ENCODE data around the gene ARSB.

Gene ARSB

DNA sequence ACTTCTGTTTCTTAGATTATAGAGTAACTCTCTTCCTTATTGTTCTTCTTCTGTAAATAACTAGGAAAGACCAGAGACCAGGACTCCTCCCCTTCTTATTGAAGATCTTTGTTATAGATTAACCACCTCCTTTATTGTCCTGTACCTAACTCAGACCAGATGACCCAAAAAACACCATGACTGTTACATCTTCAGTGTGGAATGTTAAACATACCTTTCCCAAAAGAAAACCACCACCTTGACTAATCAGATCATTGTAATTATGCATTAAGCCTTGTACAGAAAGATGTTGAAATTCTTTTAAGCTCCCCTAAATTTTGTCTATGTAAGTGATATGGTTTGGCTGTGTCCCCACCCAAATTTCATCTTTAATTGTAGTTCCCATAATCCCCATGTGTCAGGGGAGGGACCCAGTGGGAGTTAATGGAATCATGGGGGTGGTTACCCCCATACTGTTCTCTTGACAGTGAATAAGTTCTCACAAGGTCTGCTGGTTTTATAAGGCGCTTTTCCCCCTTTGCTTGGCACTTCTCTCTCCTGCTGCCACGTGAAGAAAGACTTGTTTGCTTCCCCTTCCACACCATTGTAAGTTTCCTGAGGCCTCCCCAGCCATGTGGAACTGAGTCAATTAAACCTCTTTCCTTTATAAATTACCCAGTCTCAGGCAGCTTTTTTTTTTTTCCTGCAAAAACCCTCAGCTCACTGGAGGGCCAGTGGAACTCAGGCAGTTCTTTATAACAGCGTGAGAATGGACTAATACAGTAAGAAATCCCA, 26.3 kb downstream of the ARSB start:
- Histone ChIP-seq H3K36me3 (ENCODE audit: control insufficient read depth, insufficient read depth, low read length) (peaks cover 11% of the 10 kb centered on the region), H3K27me3 (replicated peaks; ENCODE audit: control insufficient read depth, insufficient read depth, low read length, poor library complexity, severe bottlenecking) (no peaks in the 10 kb centered on the region), H3K9me3 (ENCODE audit: control insufficient read depth, low read length) (no peaks in the 10 kb centered on the region), H3K4me1 (ENCODE audit: control insufficient read depth, insufficient read depth, low read length, poor library complexity, severe bottlenecking) (no peaks in the 10 kb centered on the region), H3K4me3 (ENCODE audit: insufficient read depth, low read depth, low read length, poor library complexity, severe bottlenecking) (no peak overlapping the region), H3K27ac (ENCODE audit: insufficient read depth, low read length, poor library complexity, severe bottlenecking) (no peak overlapping the region)
- DNase-seq: no peak

DNA sequence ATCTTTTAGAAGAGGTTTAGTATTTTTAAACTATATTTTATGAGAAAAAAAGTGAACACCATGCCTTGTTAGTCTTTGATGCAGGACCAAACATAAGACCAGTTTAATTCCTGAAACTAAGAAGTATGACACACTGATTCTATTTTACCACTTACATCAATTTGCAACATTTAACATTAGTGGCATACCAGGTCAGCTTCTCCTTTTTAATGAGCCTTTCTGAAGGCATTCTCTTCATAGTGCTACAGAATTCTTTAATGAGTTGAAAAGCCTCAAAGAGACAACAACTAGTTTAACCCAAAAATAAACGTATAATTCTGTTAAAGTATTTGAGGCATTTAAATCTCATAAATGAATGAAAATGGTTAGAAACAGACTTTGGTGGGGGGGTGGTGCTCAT, 28.2 kb downstream of the ARSB start:
- Histone ChIP-seq H3K27me3 (replicated peaks; ENCODE audit: control insufficient read depth, insufficient read depth, low read length, poor library complexity, severe bottlenecking) (no peaks in the 10 kb centered on the region), H3K36me3 (ENCODE audit: control insufficient read depth, insufficient read depth, low read length) (peaks cover 5% of the 10 kb centered on the region), H3K4me1 (ENCODE audit: control insufficient read depth, insufficient read depth, low read length, poor library complexity, severe bottlenecking) (no peaks in the 10 kb centered on the region), H3K4me3 (ENCODE audit: insufficient read depth, low read depth, low read length, poor library complexity, severe bottlenecking) (no peak overlapping the region), H3K9me3 (ENCODE audit: control insufficient read depth, low read length) (no peaks in the 10 kb centered on the region), H3K27ac (ENCODE audit: insufficient read depth, low read length, poor library complexity, severe bottlenecking) (no peak overlapping the region)
- no peak for DNase-seq

DNA sequence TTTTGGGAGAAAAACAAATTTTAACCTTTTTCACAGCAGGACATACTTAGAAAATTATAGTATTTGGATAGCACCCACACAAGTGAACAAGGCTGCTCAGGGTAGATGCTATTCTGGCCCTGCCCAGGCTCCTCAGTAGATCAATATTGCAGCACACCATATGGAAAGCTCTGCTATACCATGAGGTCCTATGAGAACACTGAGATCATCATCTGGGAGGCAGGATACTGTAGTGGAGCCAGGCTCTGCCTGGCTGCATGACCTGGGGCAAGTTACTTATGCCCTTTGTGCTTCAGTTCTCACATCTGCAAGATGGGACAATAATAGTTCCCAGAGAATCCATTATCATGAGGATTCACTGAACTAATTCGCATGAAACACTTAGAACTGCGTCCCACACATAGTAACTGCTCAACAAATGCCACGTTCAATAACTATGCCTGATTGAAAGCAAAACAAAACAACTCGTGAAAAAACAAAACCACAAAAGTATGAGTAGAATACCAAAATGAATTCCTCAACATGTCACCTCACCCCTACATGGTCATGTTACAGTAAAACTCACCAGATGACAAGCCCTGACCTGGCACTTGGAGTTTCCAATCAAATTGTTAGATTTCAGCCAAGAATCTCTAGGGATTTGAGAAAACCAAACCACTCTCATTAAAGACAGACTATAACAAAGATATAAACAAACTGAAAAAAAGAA, 31.9 kb downstream of the ARSB start:
- no peaks in the 10 kb centered on the region for H3K9me3 ChIP-seq (ENCODE audit: control insufficient read depth, low read length)
- no peaks in the 10 kb centered on the region for H3K27me3 ChIP-seq (replicated peaks; ENCODE audit: control insufficient read depth, insufficient read depth, low read length, poor library complexity, severe bottlenecking)
- no peaks in the 10 kb centered on the region for H3K4me1 ChIP-seq (ENCODE audit: control insufficient read depth, insufficient read depth, low read length, poor library complexity, severe bottlenecking)
- no peak overlapping the region for H3K27ac ChIP-seq (ENCODE audit: insufficient read depth, low read length, poor library complexity, severe bottlenecking)
- no peaks in the 10 kb centered on the region for H3K36me3 ChIP-seq (ENCODE audit: control insufficient read depth, insufficient read depth, low read length)
- no peak for DNase-seq
- H3K4me3 ChIP-seq (ENCODE audit: insufficient read depth, low read depth, low read length, poor library complexity, severe bottlenecking): no peak overlapping the region

- H3K36me3 ChIP-seq (ENCODE audit: control insufficient read depth, insufficient read depth, low read length): no peaks in the 10 kb centered on the region
- H3K27me3 ChIP-seq (replicated peaks; ENCODE audit: control insufficient read depth, insufficient read depth, low read length, poor library complexity, severe bottlenecking): no peaks in the 10 kb centered on the region
- H3K9me3 ChIP-seq (ENCODE audit: control insufficient read depth, low read length): no peaks in the 10 kb centered on the region
- no peaks in the 10 kb centered on the region for H3K4me1 ChIP-seq (ENCODE audit: control insufficient read depth, insufficient read depth, low read length, poor library complexity, severe bottlenecking)
- no peak overlapping the region for H3K4me3 ChIP-seq (ENCODE audit: insufficient read depth, low read depth, low read length, poor library complexity, severe bottlenecking)
- DNase-seq: no peak
- H3K27ac ChIP-seq (ENCODE audit: insufficient read depth, low read length, poor library complexity, severe bottlenecking): no peak overlapping the region
These were observed 54.4 kb downstream of the ARSB start for GRCh38 chr5:78930721-78931120.

DNA sequence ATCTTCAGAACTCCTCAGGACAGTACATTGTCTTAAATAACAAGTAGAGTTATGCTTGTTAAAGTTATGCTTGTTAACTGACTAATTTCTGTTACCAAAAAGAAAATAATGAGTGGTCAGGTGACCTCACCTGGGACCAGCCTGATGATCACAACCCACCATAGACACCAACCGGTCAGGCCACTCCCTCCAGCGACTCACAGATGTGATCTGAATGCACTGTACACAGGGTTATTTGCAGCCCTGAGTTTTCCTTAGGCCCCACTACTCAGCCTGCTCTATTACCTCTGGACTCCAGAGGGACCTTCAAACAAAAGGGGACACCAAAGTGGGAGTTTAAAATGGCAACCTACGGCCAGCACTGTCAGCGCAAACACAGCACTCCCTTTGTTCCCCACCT, 55.3 kb downstream of the ARSB start:
- H3K27me3 ChIP-seq (replicated peaks; ENCODE audit: control insufficient read depth, insufficient read depth, low read length, poor library complexity, severe bottlenecking): no peaks in the 10 kb centered on the region
- H3K4me3 ChIP-seq (ENCODE audit: insufficient read depth, low read depth, low read length, poor library complexity, severe bottlenecking): no peak overlapping the region
- no peak for DNase-seq
- no peaks in the 10 kb centered on the region for H3K4me1 ChIP-seq (ENCODE audit: control insufficient read depth, insufficient read depth, low read length, poor library complexity, severe bottlenecking)
- no peaks in the 10 kb centered on the region for H3K36me3 ChIP-seq (ENCODE audit: control insufficient read depth, insufficient read depth, low read length)
- no peak overlapping the region for H3K27ac ChIP-seq (ENCODE audit: insufficient read depth, low read length, poor library complexity, severe bottlenecking)
- H3K9me3 ChIP-seq (ENCODE audit: control insufficient read depth, low read length): no peaks in the 10 kb centered on the region

GRCh38 chr5:78927657-78928282, 57.3 kb downstream of the ARSB start:
- Histone ChIP-seq H3K4me3 (ENCODE audit: insufficient read depth, low read depth, low read length, poor library complexity, severe bottlenecking) (no peak overlapping the region), H3K9me3 (ENCODE audit: control insufficient read depth, low read length) (no peaks in the 10 kb centered on the region), H3K27me3 (replicated peaks; ENCODE audit: control insufficient read depth, insufficient read depth, low read length, poor library complexity, severe bottlenecking) (no peaks in the 10 kb centered on the region), H3K4me1 (ENCODE audit: control insufficient read depth, insufficient read depth, low read length, poor library complexity, severe bottlenecking) (no peaks in the 10 kb centered on the region), H3K27ac (ENCODE audit: insufficient read depth, low read length, poor library complexity, severe bottlenecking) (no peak overlapping the region), H3K36me3 (ENCODE audit: control insufficient read depth, insufficient read depth, low read length) (no peaks in the 10 kb centered on the region)
- no peak for DNase-seq

- DNase-seq: no peak
- H3K9me3 ChIP-seq (ENCODE audit: control insufficient read depth, low read length): no peaks in the 10 kb centered on the region
These were observed 58.9 kb downstream of the ARSB start for GRCh38 chr5:78926252-78926651.

DNA sequence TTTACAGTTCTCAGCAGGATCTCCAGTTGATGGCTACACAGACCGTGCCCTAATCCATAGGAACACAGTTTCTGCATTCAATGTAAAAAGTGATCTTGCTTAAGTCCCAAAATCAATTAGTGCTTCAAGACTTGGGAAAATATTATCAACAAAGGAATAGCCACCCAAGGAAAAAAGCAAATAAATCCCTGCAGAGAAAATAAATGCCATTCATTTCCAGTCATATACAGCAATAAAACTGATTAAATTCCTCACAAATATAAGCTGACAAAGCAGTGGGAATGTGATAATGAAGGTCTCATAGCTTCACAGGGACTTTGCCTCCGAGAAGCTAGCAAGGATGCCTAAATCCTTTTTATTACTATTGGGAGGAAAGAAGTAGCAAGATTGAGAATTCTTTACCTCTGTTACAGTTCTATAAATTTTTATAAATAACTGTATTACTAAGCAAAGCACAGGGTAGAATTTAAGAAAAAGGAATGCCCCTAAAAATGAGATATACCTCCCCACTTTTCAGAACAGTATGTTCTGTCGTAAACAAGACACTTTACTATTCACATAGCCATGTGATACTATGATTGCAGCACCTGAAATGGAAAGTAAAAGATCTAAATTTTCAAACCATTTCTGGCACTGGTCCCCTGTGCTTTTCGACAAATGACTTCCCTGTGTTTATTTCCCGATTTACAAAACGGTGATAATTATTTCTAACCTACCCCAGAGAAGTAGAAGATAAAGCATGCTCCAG, 59.8 kb downstream of the ARSB start:
- Histone ChIP-seq H3K4me3 (ENCODE audit: insufficient read depth, low read depth, low read length, poor library complexity, severe bottlenecking) (no peak overlapping the region), H3K27me3 (replicated peaks; ENCODE audit: control insufficient read depth, insufficient read depth, low read length, poor library complexity, severe bottlenecking) (no peaks in the 10 kb centered on the region), H3K4me1 (ENCODE audit: control insufficient read depth, insufficient read depth, low read length, poor library complexity, severe bottlenecking) (no peaks in the 10 kb centered on the region), H3K9me3 (ENCODE audit: control insufficient read depth, low read length) (no peaks in the 10 kb centered on the region), H3K36me3 (ENCODE audit: control insufficient read depth, insufficient read depth, low read length) (no peaks in the 10 kb centered on the region), H3K27ac (ENCODE audit: insufficient read depth, low read length, poor library complexity, severe bottlenecking) (no peak overlapping the region)
- no peak for DNase-seq

More at GRCh38 chr5:78926252-78926651, 58.9 kb downstream of the ARSB start:
- Histone ChIP-seq H3K4me3 (ENCODE audit: insufficient read depth, low read depth, low read length, poor library complexity, severe bottlenecking) (no peak overlapping the region), H3K27ac (ENCODE audit: insufficient read depth, low read length, poor library complexity, severe bottlenecking) (no peak overlapping the region), H3K27me3 (replicated peaks; ENCODE audit: control insufficient read depth, insufficient read depth, low read length, poor library complexity, severe bottlenecking) (no peaks in the 10 kb centered on the region), H3K4me1 (ENCODE audit: control insufficient read depth, insufficient read depth, low read length, poor library complexity, severe bottlenecking) (no peaks in the 10 kb centered on the region), H3K36me3 (ENCODE audit: control insufficient read depth, insufficient read depth, low read length) (no peaks in the 10 kb centered on the region)

- no peak for DNase-seq
- Histone ChIP-seq H3K27ac (ENCODE audit: insufficient read depth, low read length, poor library complexity, severe bottlenecking) (no peak overlapping the region), H3K9me3 (ENCODE audit: control insufficient read depth, low read length) (no peaks in the 10 kb centered on the region), H3K27me3 (replicated peaks; ENCODE audit: control insufficient read depth, insufficient read depth, low read length, poor library complexity, severe bottlenecking) (no peaks in the 10 kb centered on the region), H3K36me3 (ENCODE audit: control insufficient read depth, insufficient read depth, low read length) (no peaks in the 10 kb centered on the region), H3K4me1 (ENCODE audit: control insufficient read depth, insufficient read depth, low read length, poor library complexity, severe bottlenecking) (no peaks in the 10 kb centered on the region), H3K4me3 (ENCODE audit: insufficient read depth, low read depth, low read length, poor library complexity, severe bottlenecking) (no peak overlapping the region)
These were observed 61.5 kb downstream of the ARSB start for GRCh38 chr5:78923622-78923970.
